ENCODE measurements around the gene MFAP3.

The MFAP3 gene

GRCh38 chr5:154088801-154089200, 50.0 kb downstream of the MFAP3 start:
- Mint-ChIP-seq H3K4me3 (no peak overlapping the region), H3K4me1 (ENCODE audit: low read depth) (no peaks in the 10 kb centered on the region), H3K36me3 (ENCODE audit: low read depth) (no peaks in the 10 kb centered on the region), H3K27ac (no peak overlapping the region), H3K27me3 (peaks cover 6% of the 10 kb centered on the region), H3K9me3 (no peaks in the 10 kb centered on the region)
- intact Hi-C loops (cut with micrococcal nuclease): no loop called here

- H3K36me3 Mint-ChIP-seq (ENCODE audit: low read depth): no peaks in the 10 kb centered on the region
- H3K4me3 Mint-ChIP-seq: no peak overlapping the region
- H3K9me3 Mint-ChIP-seq: no peaks in the 10 kb centered on the region
- intact Hi-C loops (cut with micrococcal nuclease): no loop called here
- H3K27me3 Mint-ChIP-seq: peaks cover 11% of the 10 kb centered on the region
- H3K27ac Mint-ChIP-seq: no peak overlapping the region
- no peaks in the 10 kb centered on the region for H3K4me1 Mint-ChIP-seq (ENCODE audit: low read depth)
Observed at GRCh38 chr5:154090656-154091055, 51.9 kb downstream of the MFAP3 start.

GRCh38 chr5:154092356-154093141, 53.8 kb downstream of the MFAP3 start:
- H3K36me3 Mint-ChIP-seq (ENCODE audit: low read depth): no peaks in the 10 kb centered on the region
- H3K4me1 Mint-ChIP-seq (ENCODE audit: low read depth): no peaks in the 10 kb centered on the region
- no peak overlapping the region for H3K27ac Mint-ChIP-seq
- H3K4me3 Mint-ChIP-seq: no peak overlapping the region
- peaks cover 10% of the 10 kb centered on the region for H3K27me3 Mint-ChIP-seq
- H3K9me3 Mint-ChIP-seq: no peaks in the 10 kb centered on the region
- intact Hi-C loops (cut with micrococcal nuclease): no loop called here

DNA sequence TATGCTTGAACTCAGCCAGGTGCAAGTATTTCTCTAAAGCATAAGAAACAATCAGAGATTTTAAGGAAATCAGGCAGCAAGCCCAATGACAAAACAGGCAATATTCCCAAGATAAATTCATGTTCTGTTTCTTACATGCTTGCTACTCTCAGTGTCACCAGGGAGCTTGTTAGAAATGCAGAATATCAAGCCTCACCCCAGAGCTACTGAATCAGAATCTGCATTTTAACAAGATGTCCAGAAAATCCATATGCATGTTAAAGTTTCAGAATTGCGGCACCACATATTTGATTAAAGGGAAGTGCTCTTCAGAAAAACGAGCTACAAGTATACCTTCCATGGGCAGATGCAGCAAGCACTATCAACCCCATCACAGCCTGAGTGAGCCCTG, 54.4 kb downstream of the MFAP3 start:
- Mint-ChIP-seq H3K36me3 (ENCODE audit: low read depth) (no peaks in the 10 kb centered on the region), H3K9me3 (no peaks in the 10 kb centered on the region), H3K27ac (no peak overlapping the region), H3K4me1 (ENCODE audit: low read depth) (no peaks in the 10 kb centered on the region), H3K4me3 (no peak overlapping the region), H3K27me3 (peaks cover 8% of the 10 kb centered on the region)
- intact Hi-C loops (cut with micrococcal nuclease): no loop called here

DNA sequence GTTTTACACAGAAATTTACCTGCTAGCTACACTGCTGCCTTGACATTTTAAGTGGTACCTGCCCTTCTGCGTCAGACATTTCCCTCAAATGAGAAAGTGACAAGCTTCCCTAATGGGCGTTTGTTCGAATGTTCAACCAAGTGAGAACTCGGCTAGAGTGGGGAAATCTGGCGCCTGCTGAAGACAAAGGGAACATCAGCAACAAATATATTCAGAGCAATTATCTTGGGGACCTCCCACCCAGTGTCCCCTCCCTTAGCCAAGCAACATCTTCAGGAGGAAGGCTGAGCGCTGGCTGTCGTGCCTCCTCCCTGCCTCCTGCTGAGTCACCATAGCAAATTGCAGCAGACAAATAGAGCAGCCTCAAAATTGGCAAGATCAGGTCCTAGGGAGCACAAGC, 57.1 kb downstream of the MFAP3 start:
- Mint-ChIP-seq H3K4me3 (no peak overlapping the region), H3K9me3 (no peaks in the 10 kb centered on the region), H3K4me1 (ENCODE audit: low read depth) (no peaks in the 10 kb centered on the region), H3K27ac (no peak overlapping the region), H3K27me3 (peaks cover 6% of the 10 kb centered on the region), H3K36me3 (ENCODE audit: low read depth) (no peaks in the 10 kb centered on the region)
- intact Hi-C loops (cut with micrococcal nuclease): no loop called here

- intact Hi-C loops (cut with micrococcal nuclease): no loop called here
- H3K4me3 Mint-ChIP-seq: no peak overlapping the region
- no peaks in the 10 kb centered on the region for H3K36me3 Mint-ChIP-seq (ENCODE audit: low read depth)
- peaks cover 5% of the 10 kb centered on the region for H3K27me3 Mint-ChIP-seq
- no peaks in the 10 kb centered on the region for H3K9me3 Mint-ChIP-seq
- no peaks in the 10 kb centered on the region for H3K4me1 Mint-ChIP-seq (ENCODE audit: low read depth)
- no peak overlapping the region for H3K27ac Mint-ChIP-seq
Observed at GRCh38 chr5:154097031-154097430, 58.3 kb downstream of the MFAP3 start.

GRCh38 chr5:154098465-154098864, 59.7 kb downstream of the MFAP3 start:
- Mint-ChIP-seq H3K4me3 (no peak overlapping the region), H3K27ac (no peak overlapping the region), H3K36me3 (ENCODE audit: low read depth) (no peaks in the 10 kb centered on the region), H3K9me3 (no peaks in the 10 kb centered on the region), H3K27me3 (peaks cover 7% of the 10 kb centered on the region), H3K4me1 (ENCODE audit: low read depth) (no peaks in the 10 kb centered on the region)
- intact Hi-C loops (cut with micrococcal nuclease): no loop called here

- no peak overlapping the region for H3K27ac Mint-ChIP-seq
- intact Hi-C loops (cut with micrococcal nuclease): no loop called here
- no peaks in the 10 kb centered on the region for H3K4me1 Mint-ChIP-seq (ENCODE audit: low read depth)
- no peak overlapping the region for H3K4me3 Mint-ChIP-seq
- no peaks in the 10 kb centered on the region for H3K36me3 Mint-ChIP-seq (ENCODE audit: low read depth)
- H3K9me3 Mint-ChIP-seq: no peaks in the 10 kb centered on the region
- H3K27me3 Mint-ChIP-seq: peaks cover 2% of the 10 kb centered on the region
Observed at GRCh38 chr5:154101184-154101583, 62.4 kb downstream of the MFAP3 start.

- H3K27me3 Mint-ChIP-seq: peaks cover 2% of the 10 kb centered on the region
- no peak overlapping the region for H3K4me3 Mint-ChIP-seq
- H3K36me3 Mint-ChIP-seq (ENCODE audit: low read depth): no peaks in the 10 kb centered on the region
- H3K9me3 Mint-ChIP-seq: no peaks in the 10 kb centered on the region
- H3K27ac Mint-ChIP-seq: no peak overlapping the region
- intact Hi-C loops (cut with micrococcal nuclease): no loop called here
- H3K4me1 Mint-ChIP-seq (ENCODE audit: low read depth): no peaks in the 10 kb centered on the region
Observed at GRCh38 chr5:154103233-154103632, 64.5 kb downstream of the MFAP3 start.

Measured in dendritic cell treated with granulocyte-macrophage colony-stimulating factor and Interleukin-4, amounts not matched to agents 40 ng/mL and 50 ng/mL, for 4 days (primary cell).